ENCODE results near the gene TKT.

DNA sequence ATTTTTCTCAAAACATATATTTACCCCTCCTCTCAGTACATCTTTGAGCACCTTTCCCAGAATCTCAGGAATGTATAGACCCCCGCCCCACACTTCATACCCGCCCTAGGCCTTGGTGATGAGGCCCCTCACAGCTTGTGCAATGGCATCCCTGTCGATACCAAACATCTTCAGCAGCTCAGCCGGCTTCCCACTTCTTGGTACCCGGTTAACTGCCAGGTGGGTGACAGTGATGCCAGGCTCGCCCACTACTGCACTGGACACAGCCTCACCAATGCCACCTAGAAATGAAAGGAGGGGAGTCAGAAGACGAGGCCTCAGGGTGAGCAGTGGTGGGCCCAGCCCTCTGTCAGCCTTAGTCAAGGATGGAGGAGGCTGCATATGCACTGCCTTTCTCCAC, 30.2 kb downstream of the TKT start:
- TF ChIP-seq GATA2 (IDR thresholded peaks at IDR 0.05; ENCODE audit: low read depth, low read length) (no peak), GATA3 (IDR thresholded peaks at IDR 0.05; ENCODE audit: low read depth, low read length) (no peak)

Data from SH-SY5Y (cell line).